IMR-90 (cell line): Measurements from ENCODE around the gene L3MBTL4. TPM values are rescaled to one million over a fixed set of nuclear protein-coding genes. Genes with fewer than 3 reads are reported as not detected.

Source experiments
- ATAC-seq: fragments of 200-7000 bp; cut with Tn5 transposase; 2 replicates; pipeline ENCODE4 v1.9.1; 2020; ENCODE audit warnings: low read depth, mild to moderate bottlenecking, moderate library complexity
- BruUV-seq: library from RNA; stranded (reverse); fragments of 400-500 nt; replicated peaks from 2 replicates; lab custom pipeline; 2021; lab: Mats Ljungman, UMichigan
- CTCF ChIA-PET: fragments of 300-600 bp; formaldehyde crosslinking; extraction: SDS; loops from one replicate; lab custom pipeline; 2021; ENCODE audit warnings: antibody characterized with exemption; lab: Yijun Ruan, JAX
- POLR2A ChIA-PET: fragments of 300-600 bp; sonication (Branson Sonifier 250); formaldehyde crosslinking; loops from one replicate; lab custom pipeline; 2022; ENCODE audit warnings: antibody characterized with exemption; ENCODE audit not compliant: unreplicated experiment; lab: Charles Lee
- DNase-seq: peaks from one replicate; pipeline ENCODE4 v3.0.0; 2013
- H2AFZ ChIP-seq: replicated peaks from 2 replicates; pipeline ENCODE3; 2013; ENCODE audit warnings: low read length, mild to moderate bottlenecking; ENCODE audit not compliant: poor library complexity
- H2AK5ac ChIP-seq: 2 replicates; pipeline ENCODE4 v1.6.1; 2013; ENCODE audit warnings: low read depth, low read length, inconsistent platforms
- H2AK9ac ChIP-seq: replicated peaks from 2 replicates; pipeline ENCODE3; 2013; ENCODE audit warnings: mild to moderate bottlenecking, low read depth, low read length, moderate library complexity; ENCODE audit not compliant: poor library complexity
- H2BK120ac ChIP-seq: 2 replicates; pipeline ENCODE4 v1.6.1; 2013; ENCODE audit warnings: low read depth, low read length, inconsistent platforms
- H2BK15ac ChIP-seq: 3 replicates; pipeline ENCODE4 v1.6.1; 2013; ENCODE audit warnings: low read depth, low read length, inconsistent platforms
- H2BK20ac ChIP-seq: 2 replicates; pipeline ENCODE4 v1.6.1; 2013; ENCODE audit warnings: low read depth, mild to moderate bottlenecking, inconsistent platforms, low read length, moderate library complexity
- H2BK5ac ChIP-seq: 2 replicates; pipeline ENCODE4 v1.6.1; 2013; ENCODE audit warnings: mild to moderate bottlenecking, low read depth, low read length, inconsistent platforms; ENCODE audit not compliant: poor library complexity, severe bottlenecking
- H3K14ac ChIP-seq: replicated peaks from 2 replicates; pipeline ENCODE4 v1.6.1; 2013; ENCODE audit warnings: low read depth, low read length, inconsistent platforms
- H3K18ac ChIP-seq: 2 replicates; pipeline ENCODE4 v1.6.1; 2013; ENCODE audit warnings: low read depth, low read length, control low read depth
- H3K23ac ChIP-seq: 2 replicates; pipeline ENCODE4 v1.6.1; 2013; ENCODE audit warnings: low read depth, low read length, inconsistent platforms
- H3K27ac ChIP-seq: 2 replicates; pipeline ENCODE4 v1.5.1; 2013; ENCODE audit warnings: mild to moderate bottlenecking, control low read depth, low read length; ENCODE audit not compliant: insufficient read depth
- H3K27me3 ChIP-seq: 2 replicates; pipeline ENCODE4 v1.6.1; 2013; ENCODE audit warnings: low read length; ENCODE audit not compliant: control insufficient read depth, insufficient read depth
- H3K36me3 ChIP-seq: 2 replicates; pipeline ENCODE4 v1.6.1; 2013; ENCODE audit warnings: low read length, mixed read lengths; ENCODE audit not compliant: control insufficient read depth, insufficient read depth
- H3K4ac ChIP-seq: 2 replicates; pipeline ENCODE4 v1.6.1; 2013; ENCODE audit warnings: low read depth, low read length, inconsistent platforms
- H3K4me1 ChIP-seq: 2 replicates; pipeline ENCODE4 v1.6.1; 2013; ENCODE audit warnings: low read length, mixed read lengths; ENCODE audit not compliant: control insufficient read depth, insufficient read depth
- H3K4me2 ChIP-seq: 2 replicates; pipeline ENCODE4 v1.6.1; 2013; ENCODE audit warnings: low read depth, mild to moderate bottlenecking, control low read depth, low read length, moderate library complexity
- H3K4me3 ChIP-seq: 2 replicates; pipeline ENCODE4 v1.5.1; 2013; ENCODE audit warnings: low read depth, mild to moderate bottlenecking, control low read depth, low read length, moderate library complexity; ENCODE audit not compliant: insufficient read depth
- H3K56ac ChIP-seq: 2 replicates; pipeline ENCODE4 v1.6.1; 2013; ENCODE audit warnings: low read length, inconsistent platforms; ENCODE audit not compliant: insufficient read depth; ENCODE audit errors: extremely low read depth
- H3K79me1 ChIP-seq, 2 experiments: 2 replicates each; pipeline ENCODE4 v1.6.1; 2013; ENCODE audit warnings: low read length in 2 of 2, inconsistent platforms in 1 of 2, low read depth in 1 of 2
- H3K9ac ChIP-seq: 2 replicates; pipeline ENCODE4 v1.6.1; 2013; ENCODE audit warnings: low read depth, low read length, control low read depth
- H3K9me1 ChIP-seq: 2 replicates; pipeline ENCODE4 v1.6.1; 2013; ENCODE audit warnings: low read length, inconsistent platforms; ENCODE audit not compliant: insufficient read depth
- H3K9me3 ChIP-seq: 2 replicates; pipeline ENCODE4 v1.6.1; 2013; ENCODE audit warnings: low read length; ENCODE audit not compliant: control insufficient read depth, insufficient read depth
- H4K20me1 ChIP-seq: 2 replicates; pipeline ENCODE4 v1.6.1; 2013; ENCODE audit warnings: low read length, inconsistent platforms; ENCODE audit not compliant: insufficient read depth
- H4K5ac ChIP-seq: 2 replicates; pipeline ENCODE4 v1.6.1; 2013; ENCODE audit warnings: mild to moderate bottlenecking, low read depth, low read length, control low read depth
- H4K8ac ChIP-seq, 2 experiments: 2 replicates each; pipeline ENCODE4 v1.6.1; 2013; ENCODE audit warnings: low read depth in 2 of 2, low read length in 2 of 2, control low read depth in 1 of 2, inconsistent platforms in 1 of 2
- H4K91ac ChIP-seq: 2 replicates; pipeline ENCODE4 v1.6.1; 2013; ENCODE audit warnings: low read depth, low read length, inconsistent platforms; ENCODE audit not compliant: insufficient read depth
- BHLHE40 ChIP-seq: fragments of 150-350 bp; IDR thresholded peaks from 2 replicates; pipeline ENCODE4 v1.6.1; 2016; ENCODE audit warnings: mild to moderate bottlenecking, low read depth, low read length
- CEBPB ChIP-seq: IDR thresholded peaks from 2 replicates; pipeline ENCODE4 v1.6.1; 2012; ENCODE audit warnings: low read depth, low read length, improper control_type of control experiment
- CHD1 ChIP-seq: IDR thresholded peaks from 2 replicates; pipeline ENCODE4 v1.6.1; 2012; ENCODE audit warnings: low read depth, low read length, improper control_type of control experiment
- CTCF ChIP-seq: conservative IDR thresholded peaks from 2 replicates; pipeline ENCODE4 v1.5.1; 2012; ENCODE audit warnings: mild to moderate bottlenecking, low read depth, low read length, improper control_type of control experiment
- ELK1 ChIP-seq: fragments of 150-350 bp; IDR thresholded peaks from 2 replicates; pipeline ENCODE4 v1.6.1; 2016; ENCODE audit warnings: low read depth, mild to moderate bottlenecking, low read length, moderate library complexity, borderline replicate concordance
- FOS ChIP-seq: fragments of 150-350 bp; IDR thresholded peaks from 2 replicates; pipeline ENCODE4 v1.6.1; 2016; ENCODE audit warnings: low read depth, low read length
- MAFK ChIP-seq: IDR thresholded peaks from 2 replicates; pipeline ENCODE4 v1.6.1; 2012; ENCODE audit warnings: low read depth, low read length, improper control_type of control experiment
- MAZ ChIP-seq: IDR thresholded peaks from 2 replicates; pipeline ENCODE4 v1.6.1; 2012; ENCODE audit warnings: low read depth, mild to moderate bottlenecking, low read length, improper control_type of control experiment, moderate library complexity, borderline replicate concordance
- MXI1 ChIP-seq: IDR thresholded peaks from 2 replicates; pipeline ENCODE4 v1.6.1; 2012; ENCODE audit warnings: low read depth, mild to moderate bottlenecking, low read length, moderate library complexity, borderline replicate concordance
- NFE2L2 ChIP-seq: fragments of 150-350 bp; IDR thresholded peaks from 2 replicates; pipeline ENCODE4 v1.6.1; 2016; ENCODE audit warnings: low read depth, mild to moderate bottlenecking, low read length
- POLR2A ChIP-seq: IDR thresholded peaks from 2 replicates; pipeline ENCODE4 v1.6.1; 2012; ENCODE audit warnings: mild to moderate bottlenecking, low read depth, low read length
- RAD21 ChIP-seq: IDR thresholded peaks from 2 replicates; pipeline ENCODE4 v1.6.1; 2012; ENCODE audit warnings: low read length, improper control_type of control experiment
- RCOR1 ChIP-seq: IDR thresholded peaks from 2 replicates; pipeline ENCODE4 v1.6.1; 2012; ENCODE audit warnings: mild to moderate bottlenecking, low read length, improper control_type of control experiment; ENCODE audit not compliant: insufficient replicate concordance
- RFX5 ChIP-seq: IDR thresholded peaks from 2 replicates; pipeline ENCODE4 v1.8.0; 2012; ENCODE audit warnings: low read depth, mild to moderate bottlenecking, low read length, moderate library complexity
- SMC3 ChIP-seq: fragments of 150-350 bp; IDR thresholded peaks from 2 replicates; pipeline ENCODE4 v1.6.1; 2016; ENCODE audit warnings: low read depth, mild to moderate bottlenecking, antibody characterized with exemption, low read length, moderate library complexity
- USF2 ChIP-seq: fragments of 150-350 bp; IDR thresholded peaks from 2 replicates; pipeline ENCODE4 v1.6.1; 2017; ENCODE audit warnings: mild to moderate bottlenecking, antibody characterized with exemption, low read length, low read depth
- WGBS, 2 experiments: methylation state at CpG; one replicate each; pipeline versions ENCODE4 v1.1.5 to v1.1.7; 2013; ENCODE audit warnings: missing lambda C conversion rate in 2 of 2; ENCODE audit not compliant: insufficient read length in 1 of 2; ENCODE audit errors: extremely low coverage in 2 of 2; 5-methylcytosine and 5-hydroxymethylcytosine counted together
- dilution Hi-C: fragments of 300-500 bp; cut with HindIII; formaldehyde crosslinking; loops from one replicate; pipeline ENCODE4 v1.14.3; 2018; ENCODE audit warnings: low sequenced_read_pairs; ENCODE audit not compliant: unreplicated experiment
- in situ Hi-C: fragments of 300-500 bp; cut with MboI; formaldehyde crosslinking; loops from 3 replicates; pipeline ENCODE4 v1.14.3; 2019; ENCODE audit warnings: low sequenced_read_pairs, inconsistent platforms, mixed read lengths
- intact Hi-C: fragments of 100-400 bp; cut with micrococcal nuclease; formaldehyde crosslinking; loops from 2 replicates; pipeline ENCODE4 v1.10.0; 2022
- polyA plus RNA-seq, 3 experiments: library from polyadenylated mRNA; depleted of rRNA; stranded (reverse); fragments of >200 nt; gene quantifications; 2 replicates each; pipeline ENCODE4 v1.2.3, GENCODE V29; 2012; ENCODE audit warnings: low replicate concordance in 1 of 3
- total RNA-seq: library from RNA; depleted of rRNA; stranded (reverse); fragments of >200 nt; gene quantifications from 2 replicates; pipeline ENCODE4 v1.2.3, GENCODE V29; 2012

Gene L3MBTL4
- total and polyA plus RNA-seq, 2 of the 4 experiments (the other 2 are of a cell fraction) = under 0.01 to 0.02 TPM

- dilution Hi-C loops = no loop called here
- Histone ChIP-seq H3K27ac (no peak overlapping the region), H4K91ac (no peak overlapping the region), H3K9me3 (no peaks in the 10 kb centered on the region), H4K8ac (no peak overlapping the region), H3K9ac (no peak overlapping the region), H2AK5ac (no peak overlapping the region), H2BK5ac (no peak overlapping the region), H3K4ac (no peak overlapping the region), H3K36me3 (no peaks in the 10 kb centered on the region), H3K4me1 (no peaks in the 10 kb centered on the region), H2BK15ac (no peak overlapping the region), H4K5ac (no peak overlapping the region), H3K27me3 (no peaks in the 10 kb centered on the region; the same call in 1 of the 2 replicates), H2BK120ac (no peak overlapping the region), H2AK9ac (no peak overlapping the region), H3K18ac (no peak overlapping the region), H3K4me2 (no peak overlapping the region), H2AFZ (no peak overlapping the region), H3K79me1 (no peaks in the 10 kb centered on the region), H2BK20ac (no peak overlapping the region), H4K20me1 (no peaks in the 10 kb centered on the region), H3K23ac (no peak overlapping the region), H3K4me3 (no peak overlapping the region), H3K14ac (no peak overlapping the region), H3K9me1 (no peaks in the 10 kb centered on the region), H3K56ac (no peak overlapping the region)
- ATAC-seq = no peak
- intact Hi-C loops = no loop called here
- in situ Hi-C loops = no loop called here
- ChIA-PET POLR2A (no interaction called here), CTCF (no interaction called here)
- no peak for DNase-seq
- no TSS peak for BruUV-seq
- WGBS, 2 experiments = 70% methylated on average over 4 of the region's 6 CpGs; no CpG with 5 or more reads in 1 of the 2 experiments
- TF ChIP-seq SMC3 (no peak), BHLHE40 (no peak), USF2 (no peak), MAZ (no peak), FOS (no peak), CHD1 (no peak), MXI1 (no peak), ELK1 (no peak), RAD21 (no peak), MAFK (no peak), CEBPB (no peak), RCOR1 (no peak), CTCF (no peak), RFX5 (no peak), NFE2L2 (no peak), POLR2A (no peak)
These were observed 46.7 kb downstream of the L3MBTL4 start for GRCh38 chr18:6368017-6368416.
